Fibroblast of skin of scalp (primary cell): ENCODE results near the gene TNFAIP1.
"Not testable (repeated sequence)": the region's sequence is repeated elsewhere in the genome, so short reads cannot be mapped to it uniquely, and the experiment has no call there.

ENCODE experiments used
- DNase-seq: peaks from one replicate; pipeline ENCODE4 v3.0.0-alpha.2; 2013

TNFAIP1 gene

GRCh38 chr17:28325211-28325610 is 10.3 kb upstream of the TNFAIP1 start:
- no peak for DNase-seq

GRCh38 chr17:28326114-28326513 is 9.4 kb upstream of the TNFAIP1 start:
- DNase-seq: no peak

- DNase-seq: no peak
These were observed 8.4 kb upstream of the TNFAIP1 start for GRCh38 chr17:28327031-28327607.

- DNase-seq: peak; percentile 19
These were observed 7.9 kb upstream of the TNFAIP1 start for GRCh38 chr17:28327709-28328108.

- DNase-seq: peak; percentile 35
These were observed 7.2 kb upstream of the TNFAIP1 start for GRCh38 chr17:28328325-28328724.

- no peak for DNase-seq
These were observed 4.9 kb upstream of the TNFAIP1 start for GRCh38 chr17:28330671-28331070.

- DNase-seq: no peak
These were observed 3.6 kb upstream of the TNFAIP1 start for GRCh38 chr17:28331891-28332420.

GRCh38 chr17:28333083-28333746 is 2.3 kb upstream of the TNFAIP1 start:
- DNase-seq: no peak

- DNase-seq: no peak
These were observed 1.4 kb upstream of the TNFAIP1 start for GRCh38 chr17:28334171-28334570.

GRCh38 chr17:28334666-28335200 is 828 bp upstream of the TNFAIP1 start:
- DNase-seq: no peak

- peak; percentile 82 for DNase-seq
These were observed 654 bp downstream of the TNFAIP1 start for GRCh38 chr17:28335959-28336871.

- peak; percentile 70 for DNase-seq
These were observed 2.7 kb downstream of the TNFAIP1 start for GRCh38 chr17:28338056-28338768.

- DNase-seq: not testable (repeated sequence)
These were observed 3.2 kb downstream of the TNFAIP1 start for GRCh38 chr17:28338769-28339212.

- DNase-seq: no peak
These were observed 3.9 kb downstream of the TNFAIP1 start for GRCh38 chr17:28339431-28339830.

GRCh38 chr17:28340374-28340773 is 4.8 kb downstream of the TNFAIP1 start:
- DNase-seq: no peak

GRCh38 chr17:28341516-28341915 is 6.0 kb downstream of the TNFAIP1 start:
- no peak for DNase-seq

GRCh38 chr17:28342313-28342712 is 6.8 kb downstream of the TNFAIP1 start:
- no peak for DNase-seq

GRCh38 chr17:28343491-28343932 is 8.0 kb downstream of the TNFAIP1 start:
- DNase-seq: no peak

GRCh38 chr17:28344011-28344410 is 8.4 kb downstream of the TNFAIP1 start:
- DNase-seq: no peak

- DNase-seq: no peak
These were observed 8.9 kb downstream of the TNFAIP1 start for GRCh38 chr17:28344435-28344901.

GRCh38 chr17:28345419-28346198 is 10.0 kb downstream of the TNFAIP1 start:
- DNase-seq: no peak
